Esophagus squamous epithelium (tissue), 5 donors: ENCODE measurements around the gene KCNQ1. TPM values are rescaled to one million over a fixed set of nuclear protein-coding genes. Genes with fewer than 3 reads are reported as not detected.

ENCODE experiments used
- DNase-seq: peaks from one replicate; lab custom pipeline; 2025; lab: John Stamatoyannopoulos, UW
- H3K27ac ChIP-seq, 4 donors: fragments of 200-600 bp; sonication (generic); one replicate each; pipeline ENCODE4 v1.5.1; 2016 to 2019; ENCODE audit warnings: mild to moderate bottlenecking in 1 of 4
- H3K27me3 ChIP-seq, 4 donors: fragments of 200-600 bp; sonication (generic); 1 replicate in 3 of 4; 2 replicates in 1 of 4; pipeline versions ENCODE4 v1.5.1 to v1.6.0; 2017 to 2021; ENCODE audit warnings: antibody characterized with exemption in 1 of 4
- H3K36me3 ChIP-seq, 3 donors: fragments of 200-600 bp; sonication (generic); one replicate each; pipeline ENCODE4 v1.5.1; 2016 to 2019
- H3K4me1 ChIP-seq, 3 donors: fragments of 200-600 bp; sonication (generic); one replicate each; pipeline ENCODE4 v1.5.1; 2017 to 2019
- H3K4me3 ChIP-seq, 4 donors: fragments of 200-600 bp; sonication (generic); 1 replicate in 3 of 4; 2 replicates in 1 of 4; pipeline ENCODE4 v1.5.1; 2016 to 2019; ENCODE audit warnings: mild to moderate bottlenecking in 2 of 4, moderate library complexity in 1 of 4
- H3K9me3 ChIP-seq, 3 donors: fragments of 200-600 bp; sonication (generic); one replicate each; pipeline ENCODE4 v1.5.1; 2016 to 2019
- POLR2A ChIP-seq, 4 donors: fragments of 450-650 bp; IDR thresholded peaks; one replicate each; pipeline ENCODE4 v1.6.1; 2017; ENCODE audit warnings: antibody characterized with exemption in 4 of 4, mild to moderate bottlenecking in 4 of 4, moderate library complexity in 3 of 4
- WGBS, 2 donors: methylation state at CpG; one replicate each; pipeline ENCODE4 v1.1.5; 2018; 5-methylcytosine and 5-hydroxymethylcytosine counted together
- intact Hi-C: fragments of 100-400 bp; cut with DNase I; formaldehyde crosslinking; loops from one replicate; pipeline ENCODE4 v1.15.0; 2022
- total RNA-seq, 4 donors: library from RNA; depleted of rRNA; stranded (reverse); fragments of >200 nt; gene quantifications; one replicate each; pipeline ENCODE4 v1.1.0, GENCODE V29; 2016
- TF ChIP-seq, protein P1 (sequence below), 6 experiments: fragments of 450-650 bp in 4 of 6; fragments of 200-600 bp in 2 of 6; sonication (generic) in 2 of 6; IDR thresholded peaks; one replicate each; pipeline ENCODE4 v1.5.1; 2016 to 2019; ENCODE audit warnings: antibody characterized with exemption in 6 of 6, mild to moderate bottlenecking in 4 of 6, moderate library complexity in 4 of 6
- donor health status: DM: yes; HTN: yes; CAD: no.

The KCNQ1 gene
- total RNA-seq, 4 donors from 2014 or later = 0.61 to 3.1 (median 0.72) TPM

DNA sequence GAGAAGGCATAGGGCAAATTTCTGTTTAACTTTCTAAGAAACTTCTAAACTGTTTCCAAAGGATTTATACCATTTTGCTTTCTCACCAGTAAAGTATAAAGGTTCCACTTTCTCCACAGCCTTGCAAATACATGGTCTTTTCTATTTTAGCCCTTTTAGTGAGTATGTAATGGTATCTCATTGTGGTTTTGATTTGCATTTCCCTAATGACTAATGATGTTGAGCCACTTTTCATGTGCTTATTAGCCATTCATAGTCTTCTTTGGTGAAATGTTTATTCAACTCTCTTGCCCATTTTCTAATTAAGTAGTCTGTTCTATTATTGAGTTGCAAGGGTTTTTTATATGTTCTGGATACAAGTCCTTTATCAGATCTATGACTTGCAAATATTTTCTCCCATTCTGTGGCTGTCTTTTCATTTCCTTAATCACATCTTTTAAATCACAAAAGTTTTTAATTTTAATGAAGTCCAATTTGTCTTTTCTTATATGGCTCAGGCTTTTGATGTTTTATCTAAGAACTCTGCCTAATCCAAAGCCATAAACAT, 338.8 kb downstream of the KCNQ1 start:
- Histone ChIP-seq H3K9me3 (no peaks in the 10 kb centered on the region), H3K4me1 (peaks cover 14 to 40% (median 24%) of the 10 kb centered on the region in 3 donors), H3K4me3 (no peak overlapping the region), H3K36me3 (no peaks in the 10 kb centered on the region), H3K27me3 (no peaks in the 10 kb centered on the region), H3K27ac (no peak overlapping the region)
- no peak for DNase-seq
- TF ChIP-seq POLR2A (IDR thresholded peaks at IDR 0.05) = no peak
- TF ChIP-seq, protein P1, sequence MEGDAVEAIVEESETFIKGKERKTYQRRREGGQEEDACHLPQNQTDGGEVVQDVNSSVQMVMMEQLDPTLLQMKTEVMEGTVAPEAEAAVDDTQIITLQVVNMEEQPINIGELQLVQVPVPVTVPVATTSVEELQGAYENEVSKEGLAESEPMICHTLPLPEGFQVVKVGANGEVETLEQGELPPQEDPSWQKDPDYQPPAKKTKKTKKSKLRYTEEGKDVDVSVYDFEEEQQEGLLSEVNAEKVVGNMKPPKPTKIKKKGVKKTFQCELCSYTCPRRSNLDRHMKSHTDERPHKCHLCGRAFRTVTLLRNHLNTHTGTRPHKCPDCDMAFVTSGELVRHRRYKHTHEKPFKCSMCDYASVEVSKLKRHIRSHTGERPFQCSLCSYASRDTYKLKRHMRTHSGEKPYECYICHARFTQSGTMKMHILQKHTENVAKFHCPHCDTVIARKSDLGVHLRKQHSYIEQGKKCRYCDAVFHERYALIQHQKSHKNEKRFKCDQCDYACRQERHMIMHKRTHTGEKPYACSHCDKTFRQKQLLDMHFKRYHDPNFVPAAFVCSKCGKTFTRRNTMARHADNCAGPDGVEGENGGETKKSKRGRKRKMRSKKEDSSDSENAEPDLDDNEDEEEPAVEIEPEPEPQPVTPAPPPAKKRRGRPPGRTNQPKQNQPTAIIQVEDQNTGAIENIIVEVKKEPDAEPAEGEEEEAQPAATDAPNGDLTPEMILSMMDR (IDR thresholded peaks at IDR 0.05) = no peak
- intact Hi-C loops = no loop called here

DNA sequence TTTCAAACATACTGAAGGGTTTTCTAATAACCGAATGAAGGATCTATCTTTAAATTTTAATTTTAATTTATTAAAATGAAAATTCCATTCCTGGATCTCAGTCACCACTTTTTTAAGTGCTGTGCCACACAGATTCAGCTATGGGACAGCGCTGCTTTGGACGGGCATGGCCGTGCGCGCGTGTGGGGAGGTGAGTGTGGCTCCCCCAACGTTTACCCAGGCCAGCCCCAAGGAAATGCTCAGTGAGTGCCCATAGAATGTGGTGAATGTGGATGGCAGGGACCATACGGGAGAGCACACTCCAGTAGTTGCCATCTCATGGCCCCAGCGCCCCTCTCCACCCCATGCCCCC, 343.0 kb downstream of the KCNQ1 start:
- H3K36me3 ChIP-seq = no peaks in the 10 kb centered on the region
- TF ChIP-seq, protein P1 (IDR thresholded peaks at IDR 0.05) = no peak
- no peak for TF ChIP-seq POLR2A (IDR thresholded peaks at IDR 0.05)
- no peak overlapping the region for H3K4me3 ChIP-seq
- peaks cover 0 to 39% (median 0%) of the 10 kb centered on the region in 4 donors for H3K27me3 ChIP-seq
- H3K27ac ChIP-seq = no peak overlapping the region
- no peaks in the 10 kb centered on the region for H3K9me3 ChIP-seq
- intact Hi-C loops = no loop called here
- peaks cover 8 to 24% (median 9%) of the 10 kb centered on the region in 3 donors for H3K4me1 ChIP-seq
- no peak for DNase-seq
- 93 to 96% methylated on average over 9 to 10 of the region's 10 CpGs for WGBS, 2 donors

GRCh38 chr11:2788168-2789071, 343.6 kb downstream of the KCNQ1 start:
- Histone ChIP-seq H3K36me3 (no peaks in the 10 kb centered on the region), H3K27ac (no peak overlapping the region), H3K4me1 (peaks cover 8 to 24% (median 9%) of the 10 kb centered on the region in 3 donors), H3K4me3 (no peak overlapping the region), H3K9me3 (no peaks in the 10 kb centered on the region), H3K27me3 (peaks cover 0 to 42% (median 0%) of the 10 kb centered on the region in 4 donors)
- TF ChIP-seq POLR2A (IDR thresholded peaks at IDR 0.05) = no peak
- TF ChIP-seq, protein P1 (IDR thresholded peaks at IDR 0.05) = no peak
- no peak for DNase-seq
- WGBS, 2 donors = 76 to 84% methylated on average over 5 to 14 of the region's 22 CpGs
- intact Hi-C loops = no loop called here

GRCh38 chr11:2789331-2789730, 344.5 kb downstream of the KCNQ1 start:
- Histone ChIP-seq H3K36me3 (no peaks in the 10 kb centered on the region), H3K9me3 (no peaks in the 10 kb centered on the region), H3K27ac (no peak overlapping the region), H3K4me1 (peaks cover 8 to 24% (median 9%) of the 10 kb centered on the region in 3 donors), H3K27me3 (peaks cover 0 to 42% (median 0%) of the 10 kb centered on the region in 4 donors), H3K4me3 (no peak overlapping the region)
- intact Hi-C loops = no loop called here
- DNase-seq = no peak
- TF ChIP-seq POLR2A (IDR thresholded peaks at IDR 0.05) = no peak
- TF ChIP-seq, protein P1 (IDR thresholded peaks at IDR 0.05) = no peak
- 86 to 94% methylated on average over 10 to 13 of the region's 18 CpGs for WGBS, 2 donors
